Measurements from ENCODE around the gene MAGIX. TPM values are rescaled to one million over a fixed set of nuclear protein-coding genes. Genes with fewer than 3 reads are reported as not detected.

MAGIX gene
- total RNA-seq, 2 experiments from 2014 or later, result 0.89 to 0.93 TPM

DNA sequence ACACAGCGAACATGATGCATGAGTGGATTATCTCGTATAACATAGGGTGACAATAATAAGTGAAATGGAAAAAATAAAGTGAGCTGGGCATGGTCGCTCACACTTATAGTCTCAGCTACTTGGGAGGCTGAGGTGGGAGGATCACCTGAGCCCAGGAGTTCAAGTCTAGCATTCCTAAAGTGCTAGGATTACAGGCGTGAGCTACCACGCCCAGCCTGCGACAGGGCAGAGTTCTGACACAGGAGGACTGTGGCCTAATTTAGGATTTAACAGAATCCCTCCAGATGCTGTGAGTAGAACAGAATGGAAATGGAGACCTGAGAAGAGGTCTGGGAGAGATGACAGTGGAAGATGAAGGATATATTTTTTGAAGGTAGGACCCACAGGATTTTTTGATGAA lies 27.0 kb downstream of the MAGIX start:
- Histone ChIP-seq H3K27ac (ENCODE audit: low read depth in 1 of 2, low read length in 2 of 2) (no peak overlapping the region), H3K4me3 (ENCODE audit: low read length) (no peak overlapping the region), H3K27me3 (ENCODE audit: control insufficient read depth in 1 of 2, insufficient read depth in 2 of 2, low read length in 2 of 2) (no peaks in the 10 kb centered on the region), H3K36me3 (ENCODE audit: insufficient read depth, low read length) (no peaks in the 10 kb centered on the region), H3K4me1 (ENCODE audit: insufficient read depth, low read length) (peaks cover 39% of the 10 kb centered on the region), H3K9me3 (ENCODE audit: control insufficient read depth in 1 of 2, insufficient read depth in 1 of 2, low read length in 2 of 2) (no peaks in the 10 kb centered on the region)
- Mint-ChIP-seq H3K4me3 (peak overlapping the region; percentile 67), H3K27me3 (no peaks in the 10 kb centered on the region), H3K27ac (peak overlapping the region; percentile 67), H3K4me1 (ENCODE audit: low read depth) (peaks cover 35% of the 10 kb centered on the region), H3K36me3 (ENCODE audit: low read depth) (no peaks in the 10 kb centered on the region), H3K9me3 (no peaks in the 10 kb centered on the region)
- ChIA-PET CTCF (interaction anchor here (1.0 to 2.0 kb wide), 2 partner anchors 23 to 26 kb away, joined by 3 to 6 read pairs; no protein-coding TSS in a partner anchor), POLR2A (interaction anchor here (0.7 to 4.8 kb wide), 2 partner anchors 23 to 252 kb away, joined by 4 to 50 read pairs; no protein-coding TSS in a partner anchor)
- no peak for ATAC-seq (ENCODE audit: poor library complexity)
- TF ChIP-seq, protein P1, sequence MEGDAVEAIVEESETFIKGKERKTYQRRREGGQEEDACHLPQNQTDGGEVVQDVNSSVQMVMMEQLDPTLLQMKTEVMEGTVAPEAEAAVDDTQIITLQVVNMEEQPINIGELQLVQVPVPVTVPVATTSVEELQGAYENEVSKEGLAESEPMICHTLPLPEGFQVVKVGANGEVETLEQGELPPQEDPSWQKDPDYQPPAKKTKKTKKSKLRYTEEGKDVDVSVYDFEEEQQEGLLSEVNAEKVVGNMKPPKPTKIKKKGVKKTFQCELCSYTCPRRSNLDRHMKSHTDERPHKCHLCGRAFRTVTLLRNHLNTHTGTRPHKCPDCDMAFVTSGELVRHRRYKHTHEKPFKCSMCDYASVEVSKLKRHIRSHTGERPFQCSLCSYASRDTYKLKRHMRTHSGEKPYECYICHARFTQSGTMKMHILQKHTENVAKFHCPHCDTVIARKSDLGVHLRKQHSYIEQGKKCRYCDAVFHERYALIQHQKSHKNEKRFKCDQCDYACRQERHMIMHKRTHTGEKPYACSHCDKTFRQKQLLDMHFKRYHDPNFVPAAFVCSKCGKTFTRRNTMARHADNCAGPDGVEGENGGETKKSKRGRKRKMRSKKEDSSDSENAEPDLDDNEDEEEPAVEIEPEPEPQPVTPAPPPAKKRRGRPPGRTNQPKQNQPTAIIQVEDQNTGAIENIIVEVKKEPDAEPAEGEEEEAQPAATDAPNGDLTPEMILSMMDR (IDR thresholded peaks at IDR 0.05), result no peak
- intact Hi-C loops (cut with DNase I, micrococcal nuclease), result loop anchor here in 1 of 2 experiments (5.0 kb wide), 2 partner anchors 43 to 563 kb away; partner anchors contain the start of gene CACNA1F
- no peak for DNase-seq

DNA sequence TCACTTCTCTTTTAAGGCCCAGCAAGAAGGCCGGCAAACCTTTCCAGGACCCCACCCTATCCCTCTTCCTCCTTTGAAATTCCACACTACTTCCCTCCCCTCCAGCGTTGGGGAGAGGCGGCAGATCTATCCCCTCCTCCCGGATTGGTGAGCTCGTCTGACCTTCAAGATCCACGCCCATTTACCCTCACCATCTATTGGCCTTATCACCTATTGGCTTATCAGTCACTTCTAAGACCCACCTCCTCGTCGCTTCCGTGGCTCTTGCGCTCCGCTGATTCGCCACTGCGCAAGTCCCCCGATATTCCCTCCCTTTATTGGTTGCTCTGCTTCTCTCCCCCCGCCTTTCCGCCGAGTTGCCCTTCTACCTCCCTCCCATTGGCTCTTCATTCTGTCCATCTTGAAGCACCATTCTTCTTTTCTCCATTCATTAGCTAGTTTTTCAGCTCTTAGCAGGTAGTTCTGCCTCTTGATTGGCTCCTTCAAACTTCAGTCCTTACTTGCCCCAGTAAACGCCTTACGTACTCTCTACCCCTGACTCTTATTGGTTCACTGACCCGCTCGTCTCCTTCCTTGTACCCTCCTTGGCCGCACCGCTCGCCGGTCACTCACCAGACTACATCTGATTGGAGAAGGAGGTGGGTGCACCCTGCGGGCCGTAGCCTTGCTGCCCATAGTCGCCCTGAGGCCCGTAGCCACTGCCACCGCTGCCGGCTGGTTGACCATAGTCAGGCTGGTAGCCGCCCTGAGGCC lies 28.4 kb downstream of the MAGIX start:
- H3K27ac Mint-ChIP-seq, result peak overlapping the region; percentile 67
- POLR2A ChIA-PET, result interaction anchor here (0.7 to 4.8 kb wide), 19 partner anchors 10 to 1973 kb away, joined by 3 to 50 read pairs (median 4); partner anchors contain the start of genes CACNA1F, CCDC22, CDK16 and GRIPAP1
- Histone ChIP-seq H3K4me1 (ENCODE audit: insufficient read depth, low read length) (peaks cover 29% of the 10 kb centered on the region), H3K27ac (ENCODE audit: low read depth in 1 of 2, low read length in 2 of 2) (peak overlapping the region; percentile 70 to 72), H3K9me3 (ENCODE audit: control insufficient read depth in 1 of 2, insufficient read depth in 1 of 2, low read length in 2 of 2) (no peaks in the 10 kb centered on the region), H3K27me3 (ENCODE audit: control insufficient read depth in 1 of 2, insufficient read depth in 2 of 2, low read length in 2 of 2) (no peaks in the 10 kb centered on the region), H3K36me3 (ENCODE audit: insufficient read depth, low read length) (no peaks in the 10 kb centered on the region), H3K4me3 (ENCODE audit: low read length) (peak overlapping the region; percentile 74)
- peak; percentile 88 for ATAC-seq (ENCODE audit: poor library complexity)
- CTCF ChIA-PET, result interaction anchor here (0.6 to 2.0 kb wide), 4 partner anchors 24 to 567 kb away, joined by 4 to 6 read pairs (median 4); no protein-coding TSS in a partner anchor
- peak; percentile 64 to 97 (median 79) for DNase-seq
- TF ChIP-seq, protein P1 (IDR thresholded peaks at IDR 0.05), result no peak
- no peaks in the 10 kb centered on the region for H3K9me3 Mint-ChIP-seq
- H3K4me3 Mint-ChIP-seq, result peak overlapping the region; percentile 90
- H3K27me3 Mint-ChIP-seq, result no peaks in the 10 kb centered on the region
- H3K36me3 Mint-ChIP-seq (ENCODE audit: low read depth), result no peaks in the 10 kb centered on the region
- intact Hi-C loops (cut with DNase I, micrococcal nuclease), result loop anchor here (1.0 to 5.0 kb wide), 4 partner anchors 41 to 563 kb away; partner anchors contain the start of genes CACNA1F (in 1 of the 2) and PPP1R3F (in 1 of the 2)
- H3K4me1 Mint-ChIP-seq (ENCODE audit: low read depth), result peaks cover 28% of the 10 kb centered on the region

DNA sequence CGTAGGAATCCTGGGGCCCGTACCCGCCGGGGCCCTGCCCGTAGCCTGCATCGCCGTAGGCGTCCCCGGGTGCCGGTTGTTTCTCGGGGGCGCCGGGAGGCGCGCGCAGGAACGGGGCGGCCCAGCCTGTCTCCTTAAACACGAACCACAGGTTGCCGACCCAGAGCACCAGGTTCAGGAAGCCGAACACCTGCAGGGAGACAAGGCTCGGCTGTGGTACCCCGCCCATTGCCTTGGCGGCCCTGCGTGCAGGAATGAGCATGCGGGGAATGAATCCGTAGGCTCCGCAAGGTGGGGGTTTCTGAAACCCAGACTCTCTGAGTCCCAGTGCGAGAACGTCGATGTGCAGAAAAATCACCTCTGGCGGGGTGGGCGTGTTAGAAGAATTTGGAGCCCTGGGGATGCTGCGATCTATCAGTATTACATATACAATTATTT lies 29.0 kb downstream of the MAGIX start:
- Histone ChIP-seq H3K36me3 (ENCODE audit: insufficient read depth, low read length) (no peaks in the 10 kb centered on the region), H3K9me3 (ENCODE audit: control insufficient read depth in 1 of 2, insufficient read depth in 1 of 2, low read length in 2 of 2) (no peaks in the 10 kb centered on the region), H3K4me1 (ENCODE audit: insufficient read depth, low read length) (peaks cover 24% of the 10 kb centered on the region), H3K4me3 (ENCODE audit: low read length) (peak overlapping the region; percentile 74), H3K27ac (ENCODE audit: low read depth in 1 of 2, low read length in 2 of 2) (peak overlapping the region; percentile 70 to 72), H3K27me3 (ENCODE audit: control insufficient read depth in 1 of 2, insufficient read depth in 2 of 2, low read length in 2 of 2) (no peaks in the 10 kb centered on the region)
- Mint-ChIP-seq H3K27ac (peak overlapping the region; percentile 67), H3K4me1 (ENCODE audit: low read depth) (peaks cover 28% of the 10 kb centered on the region), H3K36me3 (ENCODE audit: low read depth) (no peaks in the 10 kb centered on the region), H3K27me3 (no peaks in the 10 kb centered on the region), H3K4me3 (peak overlapping the region; percentile 90), H3K9me3 (no peaks in the 10 kb centered on the region)
- TF ChIP-seq, protein P1 (IDR thresholded peaks at IDR 0.05), result no peak
- POLR2A ChIA-PET, result interaction anchor here (0.7 to 4.8 kb wide), 16 partner anchors 9 to 936 kb away, joined by 3 to 50 read pairs (median 6); partner anchors contain the start of genes CACNA1F, CCDC22, GRIPAP1 and OTUD5
- ATAC-seq (ENCODE audit: poor library complexity) (peak; percentile 8), DNase-seq (peak in 4 of 14 experiments; percentile 5 to 62 (median 36))
- intact Hi-C loops (cut with DNase I, micrococcal nuclease), result loop anchor here (1.0 to 5.0 kb wide), 5 partner anchors 41 to 563 kb away; partner anchors contain the start of genes CACNA1F (in 1 of the 2) and PPP1R3F (in 1 of the 2)
- CTCF ChIA-PET, result interaction anchor here (0.6 to 1.3 kb wide), 2 partner anchors 36 to 568 kb away, joined by 4 read pairs; no protein-coding TSS in a partner anchor

Data from CD4-positive, alpha-beta T cell (primary cell).